Transverse colon (tissue), 4 donors: ENCODE results near the gene ATP1A2. TPM values are rescaled to one million over a fixed set of nuclear protein-coding genes. Genes with fewer than 3 reads are reported as not detected.

ENCODE experiments used
- DNase-seq: peaks from one replicate; pipeline ENCODE4 v3.0.0-alpha.2; 2019
- H3K27ac ChIP-seq, 4 donors: fragments of 200-600 bp; sonication (generic); 2 replicates each; pipeline ENCODE4 v1.5.1; 2016 to 2018; ENCODE audit warnings: inconsistent platforms in 4 of 4
- H3K27me3 ChIP-seq: fragments of 200-600 bp; sonication (generic); 2 replicates; pipeline ENCODE4 v1.5.1; 2017; ENCODE audit warnings: inconsistent platforms
- H3K36me3 ChIP-seq, 4 donors: fragments of 200-600 bp; sonication (generic); 2 replicates each; pipeline ENCODE4 v1.5.1; 2017 to 2019; ENCODE audit warnings: inconsistent platforms in 4 of 4
- H3K4me1 ChIP-seq, 4 donors: fragments of 200-600 bp; sonication (generic); 2 replicates each; pipeline ENCODE4 v1.5.1; 2017 to 2020; ENCODE audit warnings: inconsistent platforms in 4 of 4
- H3K4me3 ChIP-seq, 4 donors: fragments of 200-600 bp; sonication (generic); 1 replicate in 1 of 4; 2 replicates in 3 of 4; pipeline versions ENCODE4 v1.5.1 to v1.6.1; 2017 to 2019; ENCODE audit warnings: inconsistent platforms in 4 of 4
- H3K9me3 ChIP-seq, 2 donors: fragments of 200-600 bp; sonication (generic); 2 replicates each; pipeline ENCODE4 v1.5.1; 2017 to 2019; ENCODE audit warnings: inconsistent platforms in 2 of 2
- CTCF ChIP-seq, 5 experiments: fragments of 200-600 bp in 3 of 5; fragments of 450-650 bp in 2 of 5; sonication (generic) in 3 of 5; IDR thresholded peaks; 1 replicate in 2 of 5; 2 replicates in 3 of 5; pipeline ENCODE4 v1.5.1; 2016 to 2017; ENCODE audit warnings: antibody characterized with exemption in 5 of 5, inconsistent platforms in 3 of 5, mild to moderate bottlenecking in 2 of 5, moderate library complexity in 1 of 5
- EP300 ChIP-seq: sonication (generic); formaldehyde crosslinking; IDR thresholded peaks from one replicate; pipeline ENCODE4 v1.6.1; 2017; ENCODE audit warnings: antibody characterized with exemption, low read depth
- POLR2A ChIP-seq: fragments of 450-650 bp; IDR thresholded peaks from one replicate; pipeline ENCODE4 v1.6.1; 2016; ENCODE audit warnings: antibody characterized with exemption, mild to moderate bottlenecking, moderate library complexity
- POLR2AphosphoS5 ChIP-seq, 3 donors: sonication (generic); formaldehyde crosslinking; IDR thresholded peaks; one replicate each; pipeline ENCODE4 v1.6.1; 2016; ENCODE audit warnings: antibody characterized with exemption in 3 of 3
- WGBS, 2 donors: methylation state at CpG; one replicate each; pipeline ENCODE4 v1.1.5; 2018; ENCODE audit warnings: low coverage in 1 of 2; 5-methylcytosine and 5-hydroxymethylcytosine counted together
- in situ Hi-C, 4 donors: fragments of 200-750 bp; cut with MboI; loops; one replicate each; pipeline versions ENCODE4 v1.15.0 to v1.15.1; 2017; ENCODE audit warnings: low sequenced_read_pairs in 3 of 4, low pct_ligation_motif_present in 1 of 4, low pct_unique_long_range_greater_than_20kb in 1 of 4
- intact Hi-C: fragments of 100-400 bp; cut with DNase I; formaldehyde crosslinking; loops from one replicate; pipeline ENCODE4 v1.15.1; 2023; ENCODE audit warnings: low total_unique reads
- total RNA-seq, 4 donors: library from RNA; depleted of rRNA; stranded (reverse); fragments of >200 nt; gene quantifications; one replicate each; pipeline ENCODE4 v1.1.0, GENCODE V29; 2016

Gene ATP1A2
- total RNA-seq, 4 donors from 2014 or later = 11.4 to 40.8 (median 23.1) TPM

- DNase-seq = no peak
- Histone ChIP-seq H3K27ac (no peak overlapping the region), H3K4me3 (no peak overlapping the region), H3K4me1 (peaks cover 0 to 9% (median 5%) of the 10 kb centered on the region in 4 donors), H3K27me3 (no peaks in the 10 kb centered on the region), H3K36me3 (no peaks in the 10 kb centered on the region), H3K9me3 (no peaks in the 10 kb centered on the region)
- in situ Hi-C loops (loop anchor here in 1 of 4 donors (25.0 kb wide), 1 partner anchor 101 kb away; the partner anchor contains the start of gene PEX19), intact Hi-C loops (no loop called here)
- WGBS, 2 donors = 87 to 94% methylated on average over 5 to 7 of the region's 7 CpGs
- TF ChIP-seq POLR2AphosphoS5 (IDR thresholded peaks at IDR 0.05) (no peak), CTCF (IDR thresholded peaks at IDR 0.05) (no peak), EP300 (no peak), POLR2A (no peak)
These were observed 70.7 kb downstream of the ATP1A2 start for GRCh38 chr1:160186246-160186645.

GRCh38 chr1:160186729-160187128 lies 71.2 kb downstream of the ATP1A2 start:
- no peak overlapping the region for H3K4me3 ChIP-seq
- in situ Hi-C loops = loop anchor here in 1 of 4 donors (25.0 kb wide), 1 partner anchor 101 kb away; the partner anchor contains the start of gene PEX19
- no peaks in the 10 kb centered on the region for H3K36me3 ChIP-seq
- H3K4me1 ChIP-seq = peaks cover 0 to 9% (median 5%) of the 10 kb centered on the region in 4 donors
- no peak for DNase-seq
- WGBS, 2 donors = 63% methylated on average over 2 of the region's 2 CpGs; no CpG with 5 or more reads in 1 of the 2 donors
- no peak overlapping the region for H3K27ac ChIP-seq
- no peaks in the 10 kb centered on the region for H3K27me3 ChIP-seq
- no peaks in the 10 kb centered on the region for H3K9me3 ChIP-seq
- TF ChIP-seq EP300 = no peak
- no peak for TF ChIP-seq CTCF (IDR thresholded peaks at IDR 0.05)
- no peak for TF ChIP-seq POLR2A
- no peak for TF ChIP-seq POLR2AphosphoS5 (IDR thresholded peaks at IDR 0.05)
- intact Hi-C loops = no loop called here

GRCh38 chr1:160187407-160187806 lies 71.8 kb downstream of the ATP1A2 start:
- WGBS, 2 donors = 74% methylated on average over 7 of the region's 7 CpGs; no CpG with 5 or more reads in 1 of the 2 donors

GRCh38 chr1:160188341-160188740 lies 72.8 kb downstream of the ATP1A2 start:
- Histone ChIP-seq H3K9me3 (no peaks in the 10 kb centered on the region), H3K4me3 (no peak overlapping the region), H3K27me3 (no peaks in the 10 kb centered on the region), H3K4me1 (peaks cover 2 to 13% (median 8%) of the 10 kb centered on the region in 4 donors), H3K36me3 (no peaks in the 10 kb centered on the region), H3K27ac (no peak overlapping the region)
- intact Hi-C loops = no loop called here
- in situ Hi-C loops = loop anchor here in 1 of 4 donors (25.0 kb wide), 1 partner anchor 99 kb away; the partner anchor contains the start of gene PEX19
- no peak for DNase-seq
- no peak for TF ChIP-seq EP300
- TF ChIP-seq CTCF (IDR thresholded peaks at IDR 0.05) = no peak
- no peak for TF ChIP-seq POLR2AphosphoS5 (IDR thresholded peaks at IDR 0.05)
- TF ChIP-seq POLR2A = no peak
- 88 to 96% methylated on average over 4 to 7 of the region's 7 CpGs for WGBS, 2 donors

More at GRCh38 chr1:160187407-160187806, 71.8 kb downstream of the ATP1A2 start:
- no peaks in the 10 kb centered on the region for H3K9me3 ChIP-seq
- no peak for DNase-seq
- intact Hi-C loops = no loop called here
- in situ Hi-C loops = loop anchor here in 1 of 4 donors (25.0 kb wide), 1 partner anchor 100 kb away; the partner anchor contains the start of gene PEX19
- no peak overlapping the region for H3K4me3 ChIP-seq
- peaks cover 0 to 9% (median 5%) of the 10 kb centered on the region in 4 donors for H3K4me1 ChIP-seq
- TF ChIP-seq POLR2A (no peak), POLR2AphosphoS5 (IDR thresholded peaks at IDR 0.05) (no peak), CTCF (IDR thresholded peaks at IDR 0.05) (no peak), EP300 (no peak)
- H3K27me3 ChIP-seq = no peaks in the 10 kb centered on the region
- no peaks in the 10 kb centered on the region for H3K36me3 ChIP-seq
- no peak overlapping the region for H3K27ac ChIP-seq
